Measurements from ENCODE around the gene PAX5. TPM values are rescaled to one million over a fixed set of nuclear protein-coding genes. Genes with fewer than 3 reads are reported as not detected.

The PAX5 gene
- polyA plus RNA-seq, 2 of the 4 experiments (the other 2 are of a cell fraction): not detected

GRCh38 chr9:36858805-36859375 lies 175.2 kb downstream of the PAX5 start:
- Histone ChIP-seq H3K4me3 (no peak overlapping the region), H3K27ac (no peak overlapping the region), H3K4me2 (no peak overlapping the region), H3K9me3 (no peaks in the 10 kb centered on the region), H3K4me1 (no peaks in the 10 kb centered on the region)
- CTCF ChIA-PET: interaction anchor here (0.8 to 9.4 kb wide), 4 partner anchors 15 to 116 kb away, joined by 3 to 95 read pairs (median 44); no protein-coding TSS in a partner anchor
- POLR2A ChIA-PET: no interaction called here
- DNase-seq (ENCODE audit: low read depth in 1 of 2, low spot score in 1 of 2) (no peak), FAIRE-seq (no peak), ATAC-seq (no peak)
- WGBS (ENCODE audit: missing lambda C conversion rate): 75% methylated on average over 20 of the region's 23 CpGs
- no peak for TF ChIP-seq E2F6 (IDR thresholded peaks at IDR 0.05; ENCODE audit: borderline replicate concordance, low read depth)
- no peak for TF ChIP-seq FOXS1 (CRISPR knock-in tag; IDR thresholded peaks at IDR 0.05)
- TF ChIP-seq BHLHE40 (IDR thresholded peaks at IDR 0.05; ENCODE audit: low read depth, low read length): no peak
- no peak for TF ChIP-seq RARB (CRISPR knock-in tag; IDR thresholded peaks at IDR 0.05)
- TF ChIP-seq GATA3 (IDR thresholded peaks at IDR 0.05; ENCODE audit: borderline replicate concordance): no peak
- TF ChIP-seq CBX2 (IDR thresholded peaks at IDR 0.05; ENCODE audit: borderline replicate concordance, low read depth): no peak
- TF ChIP-seq ELK1 (IDR thresholded peaks at IDR 0.05; ENCODE audit: low read depth, low read length): no peak
- TF ChIP-seq POLR2A (IDR thresholded peaks at IDR 0.05; ENCODE audit: low read length): no peak
- TF ChIP-seq TFCP2L1 (CRISPR knock-in tag; IDR thresholded peaks at IDR 0.05): no peak
- no peak for TF ChIP-seq KDM1A (IDR thresholded peaks at IDR 0.05; ENCODE audit: low read depth)
- TF ChIP-seq POLR2AphosphoS2 (conservative IDR thresholded peaks at IDR 0.05; ENCODE audit: low read length): no peak
- no peak for TF ChIP-seq ATOH8 (CRISPR knock-in tag; IDR thresholded peaks at IDR 0.05; ENCODE audit: low read depth)
- TF ChIP-seq EHF (CRISPR knock-in tag; IDR thresholded peaks at IDR 0.05): no peak

GRCh38 chr9:36855448-36856315 lies 178.4 kb downstream of the PAX5 start:
- DNase-seq (ENCODE audit: low read depth in 1 of 2, low spot score in 1 of 2) (peak; percentile 61 to 92), ATAC-seq (peak; percentile 91 to 97), FAIRE-seq (no peak)
- CTCF ChIA-PET: interaction anchor here (0.6 to 9.4 kb wide), 21 partner anchors 9 to 559 kb away, joined by 3 to 95 read pairs (median 5); no protein-coding TSS in a partner anchor
- Histone ChIP-seq H3K27ac (no peak overlapping the region), H3K9me3 (no peaks in the 10 kb centered on the region), H3K4me1 (no peaks in the 10 kb centered on the region), H3K4me2 (no peak overlapping the region), H3K4me3 (no peak overlapping the region)
- TF ChIP-seq ZFP36 (IDR thresholded peaks at IDR 0.05; ENCODE audit: borderline replicate concordance, partially characterized antibody) (peak; percentile 92), SMC3 (IDR thresholded peaks at IDR 0.05) (peak; percentile 62), CTCF (IDR thresholded peaks at IDR 0.05) (peak; percentile 53), HOXB5 (CRISPR knock-in tag; IDR thresholded peaks at IDR 0.05) (no peak), ZSCAN20 (CRISPR knock-in tag; IDR thresholded peaks at IDR 0.05) (no peak), HDAC2 (IDR thresholded peaks at IDR 0.05) (no peak), CHD2 (IDR thresholded peaks at IDR 0.05; ENCODE audit: low read length, partially characterized antibody) (no peak), ELK1 (IDR thresholded peaks at IDR 0.05; ENCODE audit: low read depth, low read length) (no peak), RAD21 (conservative IDR thresholded peaks at IDR 0.05 in 1 of 2, IDR thresholded peaks at IDR 0.05 in 1 of 2) (peak; percentile 52 to 53), FOSB (CRISPR knock-in tag; IDR thresholded peaks at IDR 0.05) (no peak), MAX (IDR thresholded peaks at IDR 0.05) (no peak), POLR2AphosphoS2 (conservative IDR thresholded peaks at IDR 0.05; ENCODE audit: low read length) (no peak)
- POLR2A ChIA-PET: interaction anchor here (1.1 kb wide), 1 partner anchor 90 kb away, joined by 3 read pairs; no protein-coding TSS in a partner anchor
- 22% methylated on average over 9 of the region's 9 CpGs for WGBS (ENCODE audit: missing lambda C conversion rate)

Data from A549 (cell line).